ENCODE data around the gene APOH. TPM values are rescaled to one million over a fixed set of nuclear protein-coding genes. Genes with fewer than 3 reads are reported as not detected.

The APOH gene
- total RNA-seq, 1 donor from 2014 or later: not detected

GRCh38 chr17:66172144-66172543 is 57.1 kb downstream of the APOH start:
- Mint-ChIP-seq H3K27ac (no peak overlapping the region), H3K27me3 (ENCODE audit: insufficient read depth, low read depth) (peaks cover 2% of the 10 kb centered on the region)
- DNase-seq (ENCODE audit: low spot score): no peak

GRCh38 chr17:66171692-66172091 is 57.5 kb downstream of the APOH start:
- Mint-ChIP-seq H3K27ac (no peak overlapping the region), H3K27me3 (ENCODE audit: insufficient read depth, low read depth) (peaks cover 2% of the 10 kb centered on the region), H3K36me3 (peaks cover 25% of the 10 kb centered on the region), H3K4me1 (peaks cover 11% of the 10 kb centered on the region), H3K4me3 (no peak overlapping the region), H3K9me3 (no peaks in the 10 kb centered on the region)
- Histone ChIP-seq H4K20me1 (ENCODE audit: low read depth) (no peaks in the 10 kb centered on the region), H3K4me1 (no peaks in the 10 kb centered on the region), H3K9ac (no peak overlapping the region), H3K79me2 (ENCODE audit: low read depth) (no peaks in the 10 kb centered on the region), H3K27me3 (no peaks in the 10 kb centered on the region), H3F3A (ENCODE audit: low read depth) (no peaks in the 10 kb centered on the region), H3K4me2 (no peak overlapping the region), H3K4me3 (no peak overlapping the region), H2AFZ (replicated peaks) (no peak overlapping the region), H3K27ac (no peak overlapping the region), H3K36me3 (peaks cover 12% of the 10 kb centered on the region), H3K9me3 (ENCODE audit: low read depth) (no peaks in the 10 kb centered on the region)
- TF ChIP-seq EZH2 (IDR thresholded peaks at IDR 0.05): no peak
- no peak for TF ChIP-seq EZH2phosphoT487 (IDR thresholded peaks at IDR 0.05)
- TF ChIP-seq CTCF (IDR thresholded peaks at IDR 0.05): no peak
- DNase-seq (ENCODE audit: low spot score): no peak

More at GRCh38 chr17:66172144-66172543, 57.1 kb downstream of the APOH start:
- no peak overlapping the region for H3K4me3 ChIP-seq
- H3K4me2 ChIP-seq: no peak overlapping the region
- H3K4me1 ChIP-seq: no peaks in the 10 kb centered on the region
- H3K36me3 Mint-ChIP-seq: peaks cover 27% of the 10 kb centered on the region
- no peaks in the 10 kb centered on the region for H3K27me3 ChIP-seq
- no peak overlapping the region for H3K27ac ChIP-seq
- no peak for TF ChIP-seq EZH2phosphoT487 (IDR thresholded peaks at IDR 0.05)
- TF ChIP-seq CTCF (IDR thresholded peaks at IDR 0.05): no peak
- TF ChIP-seq EZH2 (IDR thresholded peaks at IDR 0.05): no peak
- no peak overlapping the region for H3K9ac ChIP-seq
- H3K36me3 ChIP-seq: peaks cover 12% of the 10 kb centered on the region
- no peak overlapping the region for H3K4me3 Mint-ChIP-seq
- no peaks in the 10 kb centered on the region for H3F3A ChIP-seq (ENCODE audit: low read depth)
- H3K9me3 Mint-ChIP-seq: no peaks in the 10 kb centered on the region
- no peaks in the 10 kb centered on the region for H3K79me2 ChIP-seq (ENCODE audit: low read depth)
- no peaks in the 10 kb centered on the region for H4K20me1 ChIP-seq (ENCODE audit: low read depth)
- H2AFZ ChIP-seq (replicated peaks): no peak overlapping the region
- peaks cover 8% of the 10 kb centered on the region for H3K4me1 Mint-ChIP-seq
- no peaks in the 10 kb centered on the region for H3K9me3 ChIP-seq (ENCODE audit: low read depth)

- no peak overlapping the region for H2AFZ ChIP-seq (replicated peaks)
- no peaks in the 10 kb centered on the region for H3K27me3 ChIP-seq
- Mint-ChIP-seq H3K4me3 (no peak overlapping the region), H3K27me3 (ENCODE audit: insufficient read depth, low read depth) (peaks cover 2% of the 10 kb centered on the region), H3K36me3 (peaks cover 22% of the 10 kb centered on the region), H3K9me3 (no peaks in the 10 kb centered on the region), H3K27ac (no peak overlapping the region), H3K4me1 (peaks cover 11% of the 10 kb centered on the region)
- no peaks in the 10 kb centered on the region for H3K79me2 ChIP-seq (ENCODE audit: low read depth)
- H3K36me3 ChIP-seq: peaks cover 12% of the 10 kb centered on the region
- TF ChIP-seq EZH2phosphoT487 (IDR thresholded peaks at IDR 0.05) (no peak), CTCF (IDR thresholded peaks at IDR 0.05) (no peak), EZH2 (IDR thresholded peaks at IDR 0.05) (no peak)
- no peaks in the 10 kb centered on the region for H3K4me1 ChIP-seq
- H3F3A ChIP-seq (ENCODE audit: low read depth): no peaks in the 10 kb centered on the region
- H3K9ac ChIP-seq: no peak overlapping the region
- no peak for DNase-seq (ENCODE audit: low spot score)
- H3K4me2 ChIP-seq: no peak overlapping the region
- no peaks in the 10 kb centered on the region for H3K9me3 ChIP-seq (ENCODE audit: low read depth)
- no peak overlapping the region for H3K4me3 ChIP-seq
- H4K20me1 ChIP-seq (ENCODE audit: low read depth): no peaks in the 10 kb centered on the region
- no peak overlapping the region for H3K27ac ChIP-seq
These were observed 58.0 kb downstream of the APOH start for GRCh38 chr17:66171172-66171571.
